H9 (cell line): ENCODE measurements around the gene CDC27. TPM values are rescaled to one million over a fixed set of nuclear protein-coding genes. Genes with fewer than 3 reads are reported as not detected.

Experiments
- DNase-seq: peaks from one replicate; pipeline ENCODE4 v3.0.0-alpha.2; 2017
- H2AFZ ChIP-seq: one replicate; pipeline ENCODE4 v1.6.1; 2013; ENCODE audit warnings: mild to moderate bottlenecking, low read length, control low read depth, moderate library complexity
- H2AK5ac ChIP-seq: 2 replicates; pipeline ENCODE4 v1.6.1; 2013; ENCODE audit warnings: low read length, control low read depth, mixed read lengths; ENCODE audit not compliant: insufficient read length
- H2BK120ac ChIP-seq: one replicate; pipeline ENCODE4 v1.6.1; 2013; ENCODE audit warnings: low read depth, mild to moderate bottlenecking, low read length, control low read depth, inconsistent platforms; ENCODE audit not compliant: poor library complexity, severe bottlenecking
- H2BK12ac ChIP-seq: 2 replicates; pipeline ENCODE4 v1.6.1; 2013; ENCODE audit warnings: low read length, control low read depth, mixed read lengths, low read depth; ENCODE audit not compliant: insufficient read length
- H2BK15ac ChIP-seq: 2 replicates; pipeline ENCODE4 v1.6.1; 2013; ENCODE audit warnings: low read depth, low read length, control low read depth
- H2BK20ac ChIP-seq: one replicate; pipeline ENCODE4 v1.6.1; 2013; ENCODE audit warnings: low read depth, mild to moderate bottlenecking, low read length, control low read depth, inconsistent platforms; ENCODE audit not compliant: poor library complexity, severe bottlenecking
- H2BK5ac ChIP-seq: 2 replicates; pipeline ENCODE4 v1.6.1; 2013; ENCODE audit warnings: low read length, control low read depth, mixed read lengths; ENCODE audit not compliant: insufficient read length
- H3K14ac ChIP-seq: 2 replicates; pipeline ENCODE4 v1.6.1; 2013; ENCODE audit warnings: low read length, control low read depth; ENCODE audit not compliant: insufficient read depth
- H3K18ac ChIP-seq: 2 replicates; pipeline ENCODE4 v1.6.1; 2013; ENCODE audit warnings: low read depth, mild to moderate bottlenecking, mixed read lengths, low read length, control low read depth; ENCODE audit not compliant: insufficient read length
- H3K23ac ChIP-seq: 2 replicates; pipeline ENCODE4 v1.6.1; 2013; ENCODE audit warnings: low read length, control low read depth, mixed read lengths, low read depth; ENCODE audit not compliant: insufficient read length
- H3K23me2 ChIP-seq: 2 replicates; pipeline ENCODE4 v1.6.1; 2013; ENCODE audit warnings: low read depth, mild to moderate bottlenecking, mixed read lengths, low read length, control low read depth; ENCODE audit not compliant: insufficient read length, poor library complexity, severe bottlenecking
- H3K27ac ChIP-seq: 2 replicates; pipeline ENCODE4 v1.5.1; 2013; ENCODE audit warnings: low read length, control low read depth, mixed read lengths, low read depth; ENCODE audit not compliant: insufficient read length
- H3K27me3 ChIP-seq: 2 replicates; pipeline ENCODE4 v1.6.1; 2013; ENCODE audit warnings: low read length, control low read depth, inconsistent platforms; ENCODE audit not compliant: insufficient read depth
- H3K4ac ChIP-seq: 2 replicates; pipeline ENCODE4 v1.6.1; 2013; ENCODE audit warnings: low read depth, mild to moderate bottlenecking, control low read depth, inconsistent platforms, low read length, moderate library complexity
- H3K4me1 ChIP-seq: 2 replicates; pipeline ENCODE4 v1.6.1; 2013; ENCODE audit warnings: low read length, control low read depth, inconsistent platforms; ENCODE audit not compliant: insufficient read depth
- H3K4me2 ChIP-seq: 2 replicates; pipeline ENCODE4 v1.6.1; 2013; ENCODE audit warnings: low read length, control low read depth, mixed read lengths; ENCODE audit not compliant: insufficient read length, insufficient read depth
- H3K56ac ChIP-seq: 2 replicates; pipeline ENCODE4 v1.6.1; 2013; ENCODE audit warnings: low read depth, mild to moderate bottlenecking, mixed read lengths, low read length, control low read depth; ENCODE audit not compliant: insufficient read length
- H3K79me1 ChIP-seq: 2 replicates; pipeline ENCODE4 v1.6.1; 2013; ENCODE audit warnings: low read depth, mild to moderate bottlenecking, moderate library complexity, low read length, control low read depth, inconsistent platforms; ENCODE audit not compliant: insufficient read depth, poor library complexity, severe bottlenecking
- H3K79me2 ChIP-seq: 2 replicates; pipeline ENCODE4 v1.6.1; 2013; ENCODE audit warnings: low read length, control low read depth, inconsistent platforms; ENCODE audit not compliant: insufficient read depth
- H3K9ac ChIP-seq: 2 replicates; pipeline ENCODE4 v1.6.1; 2013; ENCODE audit warnings: low read length, control low read depth, mixed read lengths; ENCODE audit not compliant: insufficient read length; ENCODE audit errors: extremely low read depth
- H3K9me3 ChIP-seq: one replicate; pipeline ENCODE4 v1.6.1; 2013; ENCODE audit warnings: low read depth, low read length, inconsistent platforms; ENCODE audit not compliant: control insufficient read depth
- H3T11ph ChIP-seq: one replicate; pipeline ENCODE4 v1.6.1; 2013; ENCODE audit warnings: mild to moderate bottlenecking, low read length, control low read depth, inconsistent platforms
- H4K20me1 ChIP-seq: one replicate; pipeline ENCODE4 v1.6.1; 2013; ENCODE audit not compliant: control insufficient read depth, insufficient read length, insufficient read depth
- H4K5ac ChIP-seq: 2 replicates; pipeline ENCODE4 v1.6.1; 2013; ENCODE audit warnings: low read depth, mild to moderate bottlenecking, mixed read lengths, low read length, control low read depth; ENCODE audit not compliant: insufficient read length
- H4K8ac ChIP-seq: replicated peaks from 2 replicates; pipeline ENCODE4 v1.6.1; 2013; ENCODE audit warnings: low read length, control low read depth, mixed read lengths, low read depth; ENCODE audit not compliant: insufficient read length
- H4K91ac ChIP-seq: 2 replicates; pipeline ENCODE4 v1.6.1; 2013; ENCODE audit warnings: low read depth, mild to moderate bottlenecking, moderate library complexity, mixed read lengths, low read length, control low read depth; ENCODE audit not compliant: insufficient read length
- H3K27ac Mint-ChIP-seq, 3 experiments: 2 replicates in 2 of 3; 3 replicates in 1 of 3; pipeline ENCODE4 v1.8.0; 2020 to 2021; ENCODE audit warnings: mixed read lengths in 3 of 3, mild to moderate bottlenecking in 1 of 3, moderate library complexity in 1 of 3
- H3K27me3 Mint-ChIP-seq: 2 replicates; pipeline ENCODE4 v1.8.0; 2021; ENCODE audit warnings: low read depth, mild to moderate bottlenecking, moderate library complexity, mixed read lengths
- H3K36me3 Mint-ChIP-seq, 3 experiments: 2 replicates in 2 of 3; 3 replicates in 1 of 3; pipeline ENCODE4 v1.8.0; 2020 to 2021; ENCODE audit warnings: low read depth in 3 of 3, mixed read lengths in 3 of 3; ENCODE audit not compliant: insufficient read depth in 1 of 3
- H3K4me1 Mint-ChIP-seq, 2 experiments: 2 replicates each; pipeline ENCODE4 v1.8.0; 2020; ENCODE audit warnings: mixed read lengths in 2 of 2
- H3K4me3 Mint-ChIP-seq, 2 experiments: 2 replicates in 1 of 2; 3 replicates in 1 of 2; pipeline ENCODE4 v1.8.0; 2020 to 2021; ENCODE audit warnings: mild to moderate bottlenecking in 2 of 2, mixed read lengths in 2 of 2, moderate library complexity in 1 of 2
- H3K9me3 Mint-ChIP-seq, 2 experiments: 2 replicates in 1 of 2; 3 replicates in 1 of 2; pipeline ENCODE4 v1.8.0; 2020; ENCODE audit warnings: mild to moderate bottlenecking in 2 of 2, mixed read lengths in 2 of 2, moderate library complexity in 1 of 2
- WGBS: extraction: QIAGEN DNeasy Blood & Tissue Kit; methylation state at CpG from one replicate; pipeline ENCODE4 v1.1.7; 2013; ENCODE audit warnings: missing lambda C conversion rate, low lambda C conversion rate, mixed read lengths; ENCODE audit not compliant: insufficient read length; ENCODE audit errors: extremely low coverage; 5-methylcytosine and 5-hydroxymethylcytosine counted together
- total RNA-seq: library from RNA; stranded (reverse); gene quantifications from 2 replicates; pipeline ENCODE4 v1.2.1, GENCODE V29; 2021
- TF ChIP-seq, protein P1 (sequence below): fragments of 200-600 bp; sonication (generic); conservative IDR thresholded peaks from 3 replicates; pipeline ENCODE4 v1.8.0; 2021; ENCODE audit warnings: antibody characterized with exemption, mild to moderate bottlenecking

The CDC27 gene
- total RNA-seq, 1 experiment from 2014 or later: 82.5 TPM

DNA sequence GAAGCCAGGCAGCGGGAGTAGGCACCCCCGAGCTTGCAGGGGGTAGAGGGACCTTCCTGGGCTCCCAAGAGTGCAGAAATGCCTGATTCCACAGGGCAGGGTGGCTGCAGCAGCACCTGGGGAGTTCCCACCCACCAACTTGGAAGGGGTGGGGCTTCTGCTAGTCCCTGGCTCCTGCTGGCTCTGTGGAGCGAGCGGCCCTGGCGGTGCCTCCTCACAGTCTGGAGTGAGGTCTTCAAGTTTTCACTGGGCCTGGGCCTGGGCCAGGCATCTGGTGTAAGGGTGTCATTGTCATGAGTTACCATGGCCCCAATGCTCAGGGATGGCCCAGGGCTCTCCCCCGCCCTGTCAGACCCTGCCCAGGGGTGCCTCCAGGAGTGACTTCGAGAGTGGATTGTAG lies 48.7 kb upstream of the CDC27 start:
- H4K5ac ChIP-seq: no peak overlapping the region
- no peak overlapping the region for H2BK5ac ChIP-seq
- Mint-ChIP-seq H3K4me3 (no peak overlapping the region), H3K4me1 (no peaks in the 10 kb centered on the region), H3K36me3 (no peaks in the 10 kb centered on the region), H3K27me3 (no peaks in the 10 kb centered on the region; the same call in 1 of the 2 replicates), H3K9me3 (no peaks in the 10 kb centered on the region; a peak in 1 of 5 replicates), H3K27ac (no peak overlapping the region)
- no peaks in the 10 kb centered on the region for H3K79me1 ChIP-seq
- no peak overlapping the region for H2BK12ac ChIP-seq
- H3K14ac ChIP-seq: no peak overlapping the region
- H3K56ac ChIP-seq: no peak overlapping the region
- no peak overlapping the region for H3K4ac ChIP-seq
- DNase-seq: no peak
- no peak overlapping the region for H3K27ac ChIP-seq
- no peak overlapping the region for H2AK5ac ChIP-seq
- no peak overlapping the region for H4K8ac ChIP-seq
- H3K9me3 ChIP-seq: no peaks in the 10 kb centered on the region
- H3K79me2 ChIP-seq: no peaks in the 10 kb centered on the region
- H3K4me1 ChIP-seq: no peaks in the 10 kb centered on the region
- H2AFZ ChIP-seq: no peak overlapping the region
- H3T11ph ChIP-seq: no peak overlapping the region
- H2BK120ac ChIP-seq: no peak overlapping the region
- H2BK20ac ChIP-seq: no peak overlapping the region
- H3K4me2 ChIP-seq: no peak overlapping the region
- no peaks in the 10 kb centered on the region for H4K20me1 ChIP-seq
- H2BK15ac ChIP-seq: no peak overlapping the region
- no peak overlapping the region for H3K23ac ChIP-seq
- no peak overlapping the region for H3K18ac ChIP-seq
- H3K23me2 ChIP-seq: no peaks in the 10 kb centered on the region
- no CpG with 5 or more reads among the region's 7 CpGs for WGBS
- no peaks in the 10 kb centered on the region for H3K27me3 ChIP-seq
- no peak overlapping the region for H4K91ac ChIP-seq
- H3K9ac ChIP-seq: no peak overlapping the region
- TF ChIP-seq, protein P1, sequence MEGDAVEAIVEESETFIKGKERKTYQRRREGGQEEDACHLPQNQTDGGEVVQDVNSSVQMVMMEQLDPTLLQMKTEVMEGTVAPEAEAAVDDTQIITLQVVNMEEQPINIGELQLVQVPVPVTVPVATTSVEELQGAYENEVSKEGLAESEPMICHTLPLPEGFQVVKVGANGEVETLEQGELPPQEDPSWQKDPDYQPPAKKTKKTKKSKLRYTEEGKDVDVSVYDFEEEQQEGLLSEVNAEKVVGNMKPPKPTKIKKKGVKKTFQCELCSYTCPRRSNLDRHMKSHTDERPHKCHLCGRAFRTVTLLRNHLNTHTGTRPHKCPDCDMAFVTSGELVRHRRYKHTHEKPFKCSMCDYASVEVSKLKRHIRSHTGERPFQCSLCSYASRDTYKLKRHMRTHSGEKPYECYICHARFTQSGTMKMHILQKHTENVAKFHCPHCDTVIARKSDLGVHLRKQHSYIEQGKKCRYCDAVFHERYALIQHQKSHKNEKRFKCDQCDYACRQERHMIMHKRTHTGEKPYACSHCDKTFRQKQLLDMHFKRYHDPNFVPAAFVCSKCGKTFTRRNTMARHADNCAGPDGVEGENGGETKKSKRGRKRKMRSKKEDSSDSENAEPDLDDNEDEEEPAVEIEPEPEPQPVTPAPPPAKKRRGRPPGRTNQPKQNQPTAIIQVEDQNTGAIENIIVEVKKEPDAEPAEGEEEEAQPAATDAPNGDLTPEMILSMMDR: no peak
